ENCODE data around the gene C4orf50. TPM values are rescaled to one million over a fixed set of nuclear protein-coding genes. Genes with fewer than 3 reads are reported as not detected.

Gene C4orf50
- total and polyA plus RNA-seq, 2 of the 8 experiments (the other 6 are each of a cell fraction or from before 2014, with no cell fraction given) = 0.08 to 0.22 TPM

DNA sequence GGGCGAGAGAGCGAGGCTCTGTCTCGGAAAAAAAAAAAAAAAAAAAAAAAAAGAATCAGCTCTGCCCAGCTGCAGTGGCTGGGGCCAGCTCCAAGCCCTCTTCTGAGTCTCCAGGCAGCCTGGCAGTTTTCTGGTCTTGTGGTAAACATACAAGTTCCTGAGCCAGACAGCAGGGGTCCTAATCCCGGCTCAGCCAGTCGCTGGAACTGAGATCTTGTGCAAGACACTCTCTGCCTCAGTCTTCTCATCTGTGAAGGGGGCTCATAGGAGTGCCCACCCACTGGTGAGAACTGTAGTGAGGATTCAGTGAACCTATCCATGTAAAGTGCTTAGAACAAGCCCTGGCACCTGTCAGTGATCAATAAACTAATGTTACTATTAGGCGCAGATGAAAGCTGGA, 41.8 kb downstream of the C4orf50 start:
- DNase-seq (ENCODE audit: low read depth in 1 of 2, low spot score in 2 of 2) = no peak

More for the DNA sequence above, 41.8 kb downstream of the C4orf50 start:
- Histone ChIP-seq H3K4me1 (replicated peaks in 1 of 4; ENCODE audit: control insufficient read depth in 3 of 4, insufficient read depth in 4 of 4, low read length in 3 of 4) (peaks cover 0 to 2% (median 0%) of the 10 kb centered on the region in 4 experiments; a peak in 1 of 7 replicates), H2BK120ac (replicated peaks; ENCODE audit: low read depth, low read length) (no peak overlapping the region), H3K23ac (ENCODE audit: insufficient read length) (no peak overlapping the region), H4K20me1 (replicated peaks in 1 of 2; ENCODE audit: control insufficient read depth in 1 of 2, insufficient read depth in 2 of 2, low read length in 2 of 2) (no peaks in the 10 kb centered on the region), H3K18ac (ENCODE audit: extremely low read depth, low read length) (no peak overlapping the region), H3K27me3 (replicated peaks in 1 of 4; ENCODE audit: control insufficient read depth in 3 of 4, extremely low read depth in 1 of 4, insufficient read depth in 3 of 4, low read length in 3 of 4) (no peaks in the 10 kb centered on the region), H4K8ac (ENCODE audit: extremely low read depth, insufficient read depth, low read length) (no peak overlapping the region), H3K36me3 (ENCODE audit: control insufficient read depth in 2 of 4, insufficient read depth in 4 of 4, low read length in 3 of 4) (no peaks in the 10 kb centered on the region), H2BK12ac (ENCODE audit: low read depth, low read length) (no peak overlapping the region), H3K9me3 (ENCODE audit: insufficient read depth in 2 of 2, low read depth in 1 of 2, low read length in 1 of 2) (no peaks in the 10 kb centered on the region), H2BK5ac (ENCODE audit: low read depth, low read length) (no peak overlapping the region), H3K9ac (replicated peaks in 1 of 4; ENCODE audit: extremely low read depth in 1 of 4, low read depth in 3 of 4, low read length in 3 of 4) (no peak overlapping the region), H3K4me2 (ENCODE audit: insufficient read depth in 1 of 2, low read depth in 2 of 2, low read length in 2 of 2) (no peak overlapping the region), H2BK15ac (ENCODE audit: low read length) (no peak overlapping the region), H3K14ac (ENCODE audit: insufficient read length) (no peak overlapping the region), H3K79me1 (ENCODE audit: low read depth, low read length) (no peaks in the 10 kb centered on the region), H4K5ac (ENCODE audit: insufficient read length, low read depth, low read length) (no peak overlapping the region), H2AFZ (ENCODE audit: low read length) (no peak overlapping the region), H2AK5ac (ENCODE audit: low read depth, low read length) (no peak overlapping the region), H3K56ac (replicated peaks; ENCODE audit: insufficient read length, low read depth, low read length) (no peak overlapping the region), H3K79me2 (ENCODE audit: control insufficient read depth in 1 of 2, insufficient read depth in 2 of 2, low read length in 2 of 2) (no peaks in the 10 kb centered on the region), H3K4me3 (ENCODE audit: extremely low read depth in 1 of 4, insufficient read depth in 2 of 4, low read depth in 3 of 4, low read length in 4 of 4) (no peak overlapping the region), H4K91ac (replicated peaks; ENCODE audit: insufficient read length, low read length) (no peak overlapping the region), H3K27ac (ENCODE audit: low read depth, low read length) (no peak overlapping the region), H3K23me2 (ENCODE audit: low read depth, low read length) (no peaks in the 10 kb centered on the region), H2BK20ac (ENCODE audit: low read length) (no peak overlapping the region), H3K4ac (replicated peaks; ENCODE audit: insufficient read length, low read depth, low read length) (no peak overlapping the region)
- WGBS, 2 experiments (ENCODE audit: extremely low coverage in 1 of 2, insufficient coverage in 1 of 2, insufficient read length in 1 of 2, insufficient replicate concordance in 2 of 2, low coverage in 1 of 2, low lambda C conversion rate in 2 of 2, missing lambda C conversion rate in 1 of 2) = 84% methylated on average over 3 of the region's 6 CpGs; no CpG with 5 or more reads in 1 of the 2 experiments
- no peak for FAIRE-seq
- ChIA-PET POLR2A (ENCODE audit: partially characterized antibody) (interaction anchor here (0.9 to 1.1 kb wide), 2 partner anchors 15 to 145 kb away, joined by 3 to 4 read pairs; no protein-coding TSS in a partner anchor), CTCF (ENCODE audit: partially characterized antibody) (interaction anchor here (0.6 to 8.9 kb wide), 10 partner anchors 13 to 274 kb away, joined by 3 to 110 read pairs (median 4); no protein-coding TSS in a partner anchor)
- TF ChIP-seq KDM1A (IDR thresholded peaks at IDR 0.05; ENCODE audit: borderline replicate concordance, low read length) = peak; percentile 91; the same call in 1 of the 2 replicates
- TF ChIP-seq RAD21 (IDR thresholded peaks at IDR 0.05 in 1 of 2, conservative IDR thresholded peaks at IDR 0.05 in 1 of 2; ENCODE audit: low read depth in 2 of 2, low read length in 2 of 2) = no peak
- peak; percentile 53; the same call in 1 of the 2 replicates for TF ChIP-seq CEBPB (IDR thresholded peaks at IDR 0.05; ENCODE audit: low read depth, low read length)
- TF ChIP-seq SP4 (IDR thresholded peaks at IDR 0.05; ENCODE audit: low read length) = no peak
- TF ChIP-seq HDAC2 (IDR thresholded peaks at IDR 0.05; ENCODE audit: borderline replicate concordance in 1 of 2, low read depth in 2 of 2, low read length in 2 of 2) = peak in 1 of 2 experiments; percentile 80; a peak in 1 of 4 replicates
- TF ChIP-seq JUND (IDR thresholded peaks at IDR 0.05; ENCODE audit: low read length) = no peak

Measured in H1 (cell line).